Right lung (tissue), 5 donors: ENCODE data around the gene AGER. TPM values are rescaled to one million over a fixed set of nuclear protein-coding genes. Genes with fewer than 3 reads are reported as not detected.
"Not testable (repeated sequence)": the region's sequence is repeated elsewhere in the genome, so short reads cannot be mapped to it uniquely, and the experiment has no call there.

Experiments
- DNase-seq, 2 donors: peaks; one replicate each; pipeline ENCODE4 v3.0.0-alpha.2; 2013
- polyA plus RNA-seq, 5 donors: library from polyadenylated mRNA; unstranded; fragments of 120-200 nt; gene quantifications; one replicate each; pipeline versions ENCODE4 v1.2.1 to v1.2.3, GENCODE V29; 2013; ENCODE audit warnings: inconsistent platforms in 1 of 5, low replicate concordance in 1 of 5; ENCODE audit not compliant: insufficient read length in 5 of 5, insufficient read depth in 1 of 5

Gene AGER
- polyA plus RNA-seq, 5 donors, result 67.3 to 112 (median 80.4) TPM

DNA sequence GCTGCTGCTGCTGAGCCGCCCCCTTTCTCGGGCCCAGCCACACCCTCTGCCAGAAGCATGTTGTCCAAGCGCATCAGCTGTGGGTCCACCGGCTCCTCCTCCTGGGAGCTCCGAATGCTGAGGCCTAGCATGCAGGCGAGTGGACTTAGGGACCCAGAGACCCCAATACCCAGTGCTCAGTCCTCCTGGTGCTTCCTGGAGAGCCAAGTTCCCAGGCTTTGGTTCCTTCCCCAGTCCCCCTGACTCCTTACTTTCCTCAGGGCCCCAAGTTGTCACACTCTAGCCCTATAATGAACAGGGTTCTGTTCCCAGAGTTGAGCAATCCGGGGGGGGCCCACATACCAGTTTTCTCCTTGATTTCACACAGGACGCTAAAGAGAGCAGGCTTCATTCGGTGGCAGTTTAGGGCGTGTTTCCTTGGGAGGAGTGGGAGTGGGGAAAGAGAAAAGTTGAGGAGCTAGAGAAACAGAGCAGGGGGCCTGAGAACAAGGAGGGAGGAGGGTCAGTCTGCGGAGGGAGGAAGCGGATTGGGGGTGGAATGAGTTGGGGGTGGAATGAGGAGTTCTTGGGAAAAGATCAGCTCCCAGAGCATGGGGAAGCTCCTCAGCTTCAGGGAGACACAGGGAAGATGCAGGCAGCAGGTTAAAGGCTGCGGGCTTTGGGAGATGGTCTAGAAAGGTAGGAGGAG lies 4.5 kb upstream of the AGER start:
- DNase-seq, result no peak

DNA sequence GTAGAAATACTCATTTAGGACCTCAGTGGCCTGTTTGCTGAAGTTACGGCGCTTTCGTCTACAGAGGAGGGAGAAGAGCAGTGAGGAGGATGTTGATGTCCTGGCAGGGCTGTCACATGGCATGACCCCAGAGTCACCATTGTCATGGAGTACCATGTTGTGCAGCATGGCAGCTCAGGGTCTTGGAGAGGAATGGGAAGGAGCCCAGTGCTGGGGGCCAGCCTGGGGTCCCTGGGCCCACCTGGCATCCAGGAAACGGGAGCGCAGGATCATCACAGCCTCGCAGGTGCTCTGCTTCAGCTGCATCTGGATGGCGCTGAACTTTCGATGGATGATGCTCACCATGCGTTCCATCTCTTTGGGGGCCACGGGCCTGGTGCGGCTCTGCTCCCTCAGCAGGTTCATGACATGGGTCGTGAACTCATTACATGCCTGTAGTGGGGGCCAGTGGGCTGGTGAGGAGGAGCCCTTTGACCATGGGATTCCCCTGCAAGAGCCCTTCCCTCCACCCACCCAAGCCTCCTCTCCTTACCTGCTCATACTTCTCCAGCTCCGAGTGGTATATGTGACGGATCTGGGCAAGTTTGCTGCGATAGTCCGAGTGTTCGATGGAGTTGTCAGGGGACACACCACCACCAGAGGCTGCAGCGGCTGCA lies 3.8 kb upstream of the AGER start:
- not testable (repeated sequence) for DNase-seq

DNA sequence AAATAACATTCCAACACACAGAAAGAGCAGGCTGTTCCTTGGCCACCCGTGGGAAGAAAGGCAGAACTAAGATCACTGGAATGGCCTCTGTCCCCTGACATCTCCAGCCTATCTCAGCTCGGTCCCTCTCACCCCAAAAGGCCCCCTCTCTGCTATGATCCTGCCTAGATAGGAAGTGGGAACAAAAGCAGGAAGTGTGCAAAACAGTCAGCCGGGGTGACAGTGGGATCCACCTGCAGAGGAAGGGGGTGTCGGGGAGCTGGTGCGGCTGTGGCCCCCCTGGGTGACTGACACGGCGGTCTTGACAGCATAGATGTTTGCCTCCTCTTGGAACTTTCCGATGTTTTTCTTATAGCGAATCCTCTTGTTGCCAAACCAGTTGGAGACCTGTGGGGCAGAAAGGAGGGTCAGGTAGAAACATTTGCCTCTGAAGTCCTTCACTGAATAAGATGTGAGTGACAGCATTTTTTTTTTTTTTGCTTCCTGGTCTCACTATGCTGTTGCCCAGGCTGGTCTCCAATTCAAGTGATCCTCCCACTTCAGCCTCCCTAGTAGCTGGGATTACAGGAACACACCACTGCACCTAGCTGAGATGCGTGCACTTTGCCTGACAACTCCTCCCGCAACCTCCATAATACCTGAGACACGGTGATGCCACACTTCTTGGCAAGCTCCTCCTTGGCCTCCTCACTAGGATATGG lies 3.1 kb upstream of the AGER start:
- DNase-seq, result no peak

DNA sequence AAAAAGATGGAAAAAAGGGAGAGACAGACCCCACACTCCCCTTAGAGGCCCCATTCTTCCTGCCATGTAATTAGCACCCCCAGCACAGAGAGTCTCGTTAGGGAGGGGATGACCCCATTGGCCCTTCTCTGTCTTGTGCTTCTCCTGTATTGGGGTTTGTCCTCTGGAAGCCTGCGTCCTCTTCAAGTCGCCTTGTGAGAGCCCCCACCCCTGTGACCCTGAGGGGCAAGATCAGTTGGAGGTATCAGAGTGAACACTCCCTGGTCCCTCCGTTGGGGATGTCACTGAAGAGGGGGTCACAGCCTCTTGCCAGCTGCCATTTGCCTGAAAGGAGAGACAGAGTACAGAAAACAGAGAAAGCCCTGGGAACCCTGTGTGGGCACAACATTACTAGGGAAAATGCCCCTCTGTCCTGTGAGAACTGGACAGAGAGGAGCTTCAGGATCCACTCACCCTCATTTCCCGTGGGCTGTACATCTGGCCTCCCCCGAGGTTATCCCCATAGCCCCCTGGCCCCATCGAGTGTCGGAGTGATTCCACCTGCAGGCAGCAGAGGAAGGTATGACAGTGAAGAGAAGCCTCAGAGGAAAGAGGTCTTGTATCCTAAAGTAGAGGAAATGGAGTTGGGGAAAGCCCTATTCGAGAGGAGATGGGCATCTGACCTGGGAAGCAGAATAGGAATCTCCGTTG lies 2.2 kb upstream of the AGER start:
- DNase-seq, result not testable (repeated sequence)

DNA sequence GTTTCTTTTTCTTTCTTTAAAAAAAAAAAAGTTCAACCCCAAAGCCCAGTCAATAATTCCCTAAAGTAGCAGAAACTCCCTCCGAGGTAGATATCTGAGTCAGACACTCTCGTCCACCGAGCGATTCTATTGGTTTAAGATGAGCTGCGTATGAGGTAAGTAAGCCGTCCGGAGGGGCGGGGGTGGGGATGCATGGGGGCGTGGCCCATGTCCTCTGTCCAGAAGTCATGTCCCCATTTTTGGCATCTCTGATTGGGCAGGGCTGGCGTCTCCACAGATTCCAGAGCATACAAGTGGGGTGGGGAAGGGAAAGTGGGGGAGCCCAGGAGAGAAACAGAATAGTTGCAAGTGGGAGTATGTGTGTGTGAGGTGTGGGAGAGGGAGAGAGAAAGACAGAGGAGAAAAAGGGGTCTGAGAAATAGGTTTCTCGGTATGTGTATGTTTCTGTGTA lies 1.7 kb upstream of the AGER start:
- not testable (repeated sequence) for DNase-seq

DNA sequence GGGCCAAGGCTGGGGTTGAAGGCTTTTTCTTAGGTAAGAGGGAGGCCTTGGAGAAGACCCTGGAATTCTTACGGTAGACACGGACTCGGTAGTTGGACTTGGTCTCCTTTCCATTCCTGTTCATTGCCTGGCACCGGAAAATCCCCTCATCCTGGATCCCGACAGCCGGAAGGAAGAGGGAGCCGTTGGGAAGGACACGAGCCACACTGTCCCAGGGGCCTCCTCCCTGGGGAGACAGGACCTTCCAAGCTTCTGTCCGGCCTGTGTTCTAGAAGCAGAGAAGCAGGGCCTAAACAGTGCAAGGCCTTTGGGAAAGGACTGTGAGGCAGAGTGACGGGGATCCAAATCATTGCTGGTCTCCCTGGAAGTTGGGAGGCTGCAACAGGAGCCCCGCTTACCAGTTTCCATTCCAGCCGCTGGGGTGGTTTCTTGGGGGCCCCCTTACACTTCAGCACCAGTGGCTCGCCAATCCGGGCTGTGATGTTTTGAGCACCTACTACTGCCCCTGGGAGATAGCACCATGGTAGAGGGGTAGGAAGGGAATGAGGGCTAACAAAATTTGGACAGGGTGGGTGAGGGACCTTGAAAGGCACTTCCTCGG lies 470 bp downstream of the AGER start:
- DNase-seq, result no peak

DNA sequence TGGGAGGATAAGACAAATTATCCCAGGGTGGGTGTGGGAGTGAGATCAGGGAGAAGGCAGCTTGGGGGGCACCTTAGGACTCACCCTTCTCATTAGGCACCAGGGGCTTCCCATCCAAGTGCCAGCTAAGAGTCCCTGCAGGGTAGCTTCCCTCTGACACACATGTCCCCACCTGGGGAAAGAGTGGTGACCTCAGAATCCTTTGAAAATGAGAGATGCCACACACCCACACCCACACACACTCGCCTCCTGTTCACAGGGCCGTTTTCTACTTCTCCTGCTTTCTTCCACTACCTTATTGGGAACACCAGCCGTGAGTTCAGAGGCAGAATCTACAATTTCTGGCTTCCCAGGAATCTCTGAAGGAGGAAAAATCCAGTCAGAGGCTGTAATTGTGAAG lies 1.0 kb downstream of the AGER start:
- no peak for DNase-seq

DNA sequence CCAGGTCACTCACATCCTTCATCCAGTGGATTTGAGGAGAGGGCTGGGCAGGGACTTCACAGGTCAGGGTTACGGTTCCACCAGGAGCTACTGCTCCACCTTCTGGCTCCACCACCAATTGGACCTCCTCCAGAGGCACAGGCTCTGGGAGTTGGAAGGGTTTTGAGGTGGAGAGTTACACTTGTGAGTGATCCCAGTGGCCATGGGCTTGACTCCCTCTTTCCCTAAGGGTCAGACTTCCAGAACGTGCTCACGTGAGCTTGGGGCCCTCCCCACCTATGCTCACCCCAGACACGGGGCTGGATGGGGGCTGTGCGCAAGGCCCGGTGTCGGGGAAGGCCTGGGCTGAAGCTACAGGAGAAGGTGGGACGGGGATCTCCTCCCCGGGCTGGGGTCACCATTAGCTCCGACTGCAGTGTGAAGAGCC lies 1.5 kb downstream of the AGER start:
- no peak for DNase-seq

DNA sequence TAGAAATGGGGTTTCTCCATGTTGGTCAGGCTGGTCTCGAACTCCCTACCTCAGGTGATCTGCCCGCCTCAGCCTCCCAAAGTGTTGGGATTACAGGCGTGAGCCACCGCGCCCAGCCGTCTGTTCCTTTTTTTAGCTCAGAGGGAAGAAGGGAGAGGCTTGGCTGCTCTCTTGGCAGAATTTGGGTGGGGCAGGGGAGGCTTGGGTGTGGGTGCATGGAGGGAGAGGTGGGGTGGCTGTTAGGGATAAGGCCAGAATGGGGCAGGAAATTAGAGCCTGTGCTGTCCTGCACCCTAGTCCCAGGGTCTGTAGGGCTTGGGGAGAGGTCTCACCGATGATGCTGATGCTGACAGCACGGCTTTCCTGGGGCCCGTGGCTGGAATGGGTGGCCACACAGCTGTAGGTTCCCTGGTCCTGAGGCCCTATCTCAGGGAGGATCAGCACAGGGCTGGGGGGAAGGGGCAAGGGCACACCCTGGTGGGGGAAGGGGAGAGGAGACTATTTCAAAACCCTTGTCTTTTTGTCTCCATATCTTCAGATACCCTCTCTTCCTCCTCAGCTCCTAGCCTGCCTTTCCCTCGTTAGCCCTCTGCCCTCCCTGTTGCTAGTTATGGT lies 2.0 kb downstream of the AGER start:
- no peak for DNase-seq

DNA sequence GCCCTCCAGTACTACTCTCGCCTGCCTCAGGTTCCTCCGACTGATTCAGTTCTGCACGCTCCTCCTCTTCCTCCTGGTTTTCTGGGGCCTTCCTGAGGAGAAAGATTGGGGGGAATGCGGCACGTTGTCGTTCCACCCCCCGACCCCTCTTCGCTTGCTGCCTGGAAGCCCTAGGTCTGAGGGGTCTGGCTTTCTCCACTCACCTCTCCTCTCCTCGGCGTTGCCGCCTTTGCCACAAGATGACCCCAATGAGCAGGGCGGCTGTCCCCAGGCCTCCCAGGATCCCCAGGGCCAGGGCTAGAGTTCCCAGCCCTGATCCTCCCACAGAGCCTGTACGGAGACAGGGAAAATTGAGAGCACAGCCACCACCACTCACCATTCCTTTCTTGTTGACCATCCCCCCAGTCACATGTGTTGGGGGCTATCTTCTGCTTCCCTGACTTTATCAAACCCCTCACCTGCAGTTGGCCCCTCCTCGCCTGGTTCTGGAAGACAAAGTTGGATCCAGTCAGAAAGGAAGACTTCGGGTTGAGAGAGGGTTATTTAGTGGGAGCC lies 2.8 kb downstream of the AGER start:
- DNase-seq, result no peak

DNA sequence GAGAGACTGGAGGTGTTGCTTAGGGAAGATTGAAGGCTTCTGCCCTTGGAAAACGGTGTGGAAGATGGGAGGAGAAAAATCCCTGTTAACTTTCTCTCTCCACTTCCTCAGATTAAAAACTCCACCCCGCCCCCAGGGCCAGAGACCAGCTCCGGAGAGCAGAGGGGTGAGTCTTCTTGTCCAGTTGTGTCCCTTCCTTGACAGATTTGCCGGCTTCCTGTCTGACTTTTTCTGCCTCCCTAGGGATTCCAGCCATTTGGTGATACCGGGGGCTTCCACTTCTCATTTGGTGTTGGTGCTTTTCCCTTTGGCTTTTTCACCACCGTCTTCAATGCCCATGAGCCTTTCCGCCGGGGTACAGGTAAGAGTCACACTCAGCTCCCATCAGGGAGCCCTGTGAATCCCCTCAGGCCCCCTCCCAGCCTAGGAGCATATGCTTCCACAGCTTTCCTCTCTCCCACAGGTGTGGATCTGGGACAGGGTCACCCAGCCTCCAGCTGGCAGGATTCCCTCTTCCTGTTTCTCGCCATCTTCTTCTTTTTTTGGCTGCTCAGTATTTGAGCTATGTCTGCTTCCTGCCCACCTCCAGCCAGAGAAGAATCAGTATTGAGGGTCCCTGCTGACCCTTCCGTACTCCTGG lies 4.2 kb downstream of the AGER start:
- no peak for DNase-seq

DNA sequence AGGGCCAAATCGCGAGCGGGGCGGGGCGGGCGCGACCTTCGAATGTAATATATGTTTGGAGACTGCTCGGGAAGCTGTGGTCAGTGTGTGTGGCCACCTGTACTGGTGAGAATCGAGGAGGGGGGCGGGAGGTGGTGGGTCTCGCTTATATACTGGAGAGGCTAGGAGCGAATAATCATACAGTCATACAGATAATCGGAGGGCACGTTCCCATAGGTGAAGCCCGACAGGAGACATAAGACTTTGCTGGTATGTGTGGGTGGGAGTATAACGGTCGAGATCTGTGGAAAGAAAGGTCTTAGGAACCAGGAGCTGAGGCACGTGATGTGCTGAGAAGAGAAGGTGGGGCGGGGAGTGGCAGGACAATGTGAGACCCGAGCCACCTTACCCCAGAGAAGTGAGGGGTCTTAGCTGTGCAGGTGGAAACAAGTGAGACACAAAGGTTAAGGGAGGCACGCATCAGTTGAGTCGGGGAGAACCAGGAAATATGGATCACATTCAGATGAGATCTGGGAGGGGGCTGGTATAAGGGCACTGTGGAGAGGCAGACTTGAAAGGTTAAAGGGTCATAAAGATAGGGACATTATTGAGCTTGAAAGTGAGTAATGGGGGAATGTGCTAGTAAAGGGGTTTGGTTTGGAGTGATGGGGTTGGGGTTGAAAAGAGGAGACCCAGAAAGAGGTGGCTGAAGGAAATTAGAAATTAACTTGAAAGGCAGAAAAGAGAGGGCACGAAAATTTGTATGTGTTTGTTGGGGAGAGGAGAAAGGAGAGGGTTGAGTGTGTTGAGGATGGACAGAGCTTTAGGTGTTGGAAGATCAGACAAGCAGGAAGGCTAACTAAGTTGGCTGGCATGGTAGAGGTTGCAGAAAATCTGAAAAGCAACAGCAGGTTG lies 5.3 kb downstream of the AGER start:
- DNase-seq, result no peak

DNA sequence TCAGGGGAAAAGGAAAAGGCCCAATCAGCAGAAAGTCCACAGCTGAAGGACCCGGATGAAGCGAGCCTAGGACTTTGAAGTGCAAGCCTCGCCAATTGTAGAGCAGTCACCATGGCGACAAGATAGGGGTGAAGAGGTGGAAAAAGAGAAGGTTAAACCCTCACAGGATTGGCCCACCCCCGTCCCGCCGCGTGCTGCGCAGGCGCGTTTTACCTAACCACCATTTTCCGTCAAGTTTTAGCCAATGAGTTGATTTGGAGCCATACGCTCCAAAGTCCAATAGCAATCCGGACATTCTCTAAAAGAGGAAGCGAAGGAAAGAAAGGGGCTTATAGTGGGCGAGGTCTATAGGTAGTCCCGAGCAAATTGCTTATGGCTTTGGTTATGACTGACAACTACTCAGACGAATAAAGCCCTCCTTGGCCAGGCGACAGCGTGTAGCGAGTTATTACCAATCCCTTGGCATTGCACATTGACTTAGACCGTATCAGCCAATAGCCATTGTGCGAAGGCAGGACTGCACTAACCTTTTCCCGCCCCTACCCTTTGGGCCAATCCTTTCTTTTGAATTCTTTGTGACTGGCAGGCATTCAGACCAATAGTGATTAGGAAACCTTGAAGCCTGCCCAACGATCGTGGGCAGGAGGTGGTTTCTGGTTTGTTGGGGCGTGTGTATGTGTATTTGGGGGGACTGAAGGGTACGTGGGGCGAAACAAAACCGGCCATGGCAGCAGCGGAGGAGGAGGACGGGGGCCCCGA lies 6.1 kb downstream of the AGER start, which contains the start of gene RNF5:
Gene RNF5 (plus strand): TSS at position 618 of the 759 bp plus-strand sequence. CDS start 107 bp downstream, at position 725.
- peak; percentile 99 to 100 for DNase-seq

DNA sequence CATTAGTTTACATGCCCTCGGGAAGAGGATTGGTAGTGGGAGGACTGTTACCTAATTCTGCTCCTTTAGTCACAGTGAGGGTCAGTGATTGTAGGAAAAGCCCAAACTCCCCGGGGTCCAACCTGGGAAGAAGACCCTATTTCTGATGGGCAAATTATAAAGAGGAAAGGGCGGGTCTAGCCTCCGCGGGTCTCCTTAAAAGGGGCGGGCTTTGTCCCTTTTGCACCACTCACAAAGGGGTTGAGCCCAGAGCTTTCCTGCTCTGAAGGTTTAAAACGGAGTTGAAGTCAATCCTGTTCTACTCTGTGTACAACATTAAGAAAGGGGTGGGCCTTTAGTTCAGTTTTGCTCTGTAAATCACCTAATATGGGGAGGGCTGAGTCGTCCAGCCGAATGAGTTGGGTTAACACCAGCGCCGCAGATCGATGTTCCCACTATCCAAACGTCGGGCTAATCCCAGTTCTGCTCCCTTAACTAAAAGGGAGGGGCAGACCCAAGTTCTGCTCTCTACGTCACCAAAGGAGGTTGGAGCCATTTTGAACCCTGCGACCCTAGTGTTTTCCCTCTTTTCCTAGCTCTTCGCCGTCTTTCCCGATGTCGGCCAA lies 6.8 kb downstream of the AGER start:
- no peak for DNase-seq

DNA sequence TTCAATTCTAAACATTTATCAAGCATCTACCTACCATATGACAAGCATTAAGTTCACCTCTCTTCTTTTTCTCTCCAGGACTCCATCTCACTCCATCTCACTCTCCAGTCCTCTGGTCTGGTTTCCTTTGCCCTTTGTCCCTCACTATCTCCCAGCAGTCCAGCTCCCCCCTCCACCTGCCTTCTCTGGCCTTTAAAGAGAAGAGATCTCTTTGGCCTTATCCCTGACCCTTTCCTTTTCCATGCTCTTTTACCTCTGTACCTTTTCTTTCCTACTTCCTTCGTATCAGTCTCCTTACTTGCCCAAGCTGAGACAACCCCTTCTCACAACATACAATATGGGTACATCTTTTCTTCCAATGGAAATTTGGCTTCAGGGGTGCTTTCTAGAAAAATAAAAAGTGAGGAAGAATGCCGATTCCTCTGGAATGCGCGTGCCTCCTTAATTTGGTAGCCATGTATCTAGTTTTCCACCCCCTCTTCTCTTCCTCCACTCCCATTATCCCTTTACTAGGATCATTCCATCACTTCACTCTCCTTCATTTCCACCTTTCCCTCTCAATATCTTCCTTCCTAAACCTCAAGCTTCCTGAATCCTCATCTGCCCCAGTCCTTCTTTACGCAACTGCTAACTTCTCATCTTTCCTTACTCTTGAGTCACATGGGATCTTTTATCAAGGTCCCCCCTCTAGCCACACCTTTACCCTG lies 7.4 kb downstream of the AGER start:
- no peak for DNase-seq

DNA sequence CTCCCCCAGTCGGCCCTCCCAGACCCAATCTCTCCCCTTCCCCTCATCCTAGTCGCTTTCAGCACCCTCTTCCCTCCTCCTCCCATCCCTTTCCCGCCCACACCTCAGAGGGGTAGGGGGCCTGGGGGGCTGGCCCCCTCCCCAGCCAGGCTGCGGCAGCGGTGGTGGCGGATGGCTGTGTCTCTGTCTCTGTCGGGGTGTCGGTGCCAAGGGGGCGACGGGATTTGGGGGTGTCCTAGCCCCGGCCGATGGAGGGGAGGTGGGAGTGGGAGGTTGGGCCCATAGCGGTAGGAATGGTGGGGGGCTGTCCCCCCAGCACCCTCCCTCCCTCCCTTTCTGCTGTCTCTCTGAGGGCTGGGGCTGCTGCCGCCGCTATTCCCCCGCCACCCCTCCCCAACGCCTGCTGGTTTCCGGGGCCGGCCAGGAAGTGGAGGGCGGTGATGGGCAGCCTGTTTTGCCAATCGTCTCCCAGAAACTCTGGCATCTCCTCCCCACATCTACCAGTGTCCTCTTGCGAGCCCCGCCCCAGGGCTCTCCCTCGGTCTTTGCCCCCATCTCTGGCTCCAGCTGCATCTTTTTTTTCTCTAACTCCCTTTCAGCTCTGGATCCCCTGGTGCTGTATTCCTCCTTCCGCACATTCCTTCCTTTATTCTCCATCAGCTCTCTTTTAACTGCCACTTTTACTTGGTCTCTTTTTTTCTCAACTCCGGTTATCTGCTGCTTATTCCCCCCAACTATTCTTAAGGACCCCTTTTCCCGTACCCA lies 8.2 kb downstream of the AGER start, which contains the start of gene AGPAT1:
Gene AGPAT1 (minus strand): TSS at position 374 of the 765 bp plus-strand sequence. CDS start 4,588 bp downstream, outside the sequence.
- peak; percentile 97 for DNase-seq
